ES-I3 (cell line): ENCODE data around the gene UQCR11.

Experiments
- H3K36me3 ChIP-seq: 2 replicates; pipeline ENCODE4 v1.6.1; 2013; ENCODE audit warnings: mild to moderate bottlenecking, low read length, control low read depth, moderate library complexity; ENCODE audit not compliant: insufficient read depth
- H3K4me1 ChIP-seq: 2 replicates; pipeline ENCODE4 v1.6.1; 2013; ENCODE audit warnings: mild to moderate bottlenecking, control low read depth, low read length; ENCODE audit not compliant: insufficient read depth
- H3K9ac ChIP-seq: 2 replicates; pipeline ENCODE4 v1.6.1; 2013; ENCODE audit warnings: low read depth, mild to moderate bottlenecking, low read length, moderate library complexity
- H3K9me3 ChIP-seq: 2 replicates; pipeline ENCODE4 v1.6.1; 2013; ENCODE audit warnings: mild to moderate bottlenecking, low read length, moderate library complexity; ENCODE audit not compliant: control insufficient read depth, insufficient read depth

The UQCR11 gene

GRCh38 chr19:1615156-1615765 is 10.0 kb upstream of the UQCR11 start:
- Histone ChIP-seq H3K4me1 (no peaks in the 10 kb centered on the region), H3K9ac (no peak overlapping the region), H3K36me3 (peaks cover 34% of the 10 kb centered on the region), H3K9me3 (no peaks in the 10 kb centered on the region)

DNA sequence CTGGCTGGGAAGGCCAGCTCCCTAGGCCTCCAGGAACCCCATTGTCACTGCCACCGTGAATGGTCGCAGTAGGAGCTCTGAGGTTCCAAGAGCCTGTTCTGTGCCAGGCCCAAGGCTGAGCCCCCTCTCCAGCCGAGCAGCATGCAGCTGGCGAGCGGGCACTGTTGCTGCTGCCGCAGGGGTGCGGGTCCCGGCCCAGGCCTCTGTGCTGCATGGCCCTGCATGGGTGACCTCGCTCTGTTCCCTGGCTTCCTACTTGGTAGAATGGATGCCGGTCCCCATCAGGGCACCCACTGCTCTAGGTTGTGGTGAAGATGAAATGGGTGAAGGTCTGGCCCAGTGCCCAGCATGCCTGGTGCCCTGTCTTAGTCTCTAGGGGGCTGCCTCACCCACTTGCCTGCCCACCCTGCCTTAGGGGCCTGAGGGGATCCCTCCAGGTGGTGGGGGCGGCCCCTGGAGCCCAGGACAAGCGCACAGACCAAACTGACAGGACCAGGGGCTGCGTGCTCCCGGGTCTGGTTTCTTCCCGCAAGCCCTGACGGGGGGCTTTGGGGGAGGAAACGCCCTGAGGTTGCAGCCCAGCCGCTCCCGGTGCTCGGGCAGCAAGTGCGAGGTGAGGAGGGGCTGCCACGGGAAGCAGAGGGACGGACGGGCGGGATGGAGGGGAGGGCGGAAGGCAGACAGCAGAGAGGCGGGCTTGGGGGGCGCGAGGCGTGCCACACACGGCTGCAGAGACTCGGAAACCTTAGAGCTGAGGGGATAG is 8.7 kb upstream of the UQCR11 start:
- Histone ChIP-seq H3K4me1 (no peaks in the 10 kb centered on the region), H3K9me3 (no peaks in the 10 kb centered on the region), H3K9ac (no peak overlapping the region), H3K36me3 (peaks cover 30% of the 10 kb centered on the region)

DNA sequence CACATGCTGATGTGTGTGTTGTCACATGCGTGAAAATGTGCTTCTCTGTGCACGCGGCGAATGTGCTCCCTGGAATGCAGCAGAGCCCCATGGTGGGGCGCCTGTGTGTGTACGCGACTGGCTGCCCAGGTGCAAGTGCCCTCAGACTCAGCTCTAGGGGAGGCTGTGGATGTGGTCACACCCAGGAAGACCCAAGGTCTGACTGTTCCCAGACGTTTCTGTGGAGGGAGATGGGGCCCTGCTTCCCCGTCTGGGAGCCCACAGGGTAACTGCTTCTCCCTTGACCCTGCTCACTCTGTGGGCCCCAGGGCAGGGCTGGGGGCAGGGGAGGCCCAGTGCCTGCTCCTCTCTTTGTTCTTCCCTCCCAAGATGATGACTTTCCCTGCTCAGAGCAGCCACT is 7.9 kb upstream of the UQCR11 start:
- peaks cover 28% of the 10 kb centered on the region for H3K36me3 ChIP-seq
- no peaks in the 10 kb centered on the region for H3K9me3 ChIP-seq
- H3K9ac ChIP-seq: no peak overlapping the region
- H3K4me1 ChIP-seq: no peaks in the 10 kb centered on the region

- Histone ChIP-seq H3K36me3 (peaks cover 21% of the 10 kb centered on the region), H3K4me1 (no peaks in the 10 kb centered on the region), H3K9me3 (no peaks in the 10 kb centered on the region), H3K9ac (no peak overlapping the region)
Observed at GRCh38 chr19:1612114-1613086, 7.1 kb upstream of the UQCR11 start.

DNA sequence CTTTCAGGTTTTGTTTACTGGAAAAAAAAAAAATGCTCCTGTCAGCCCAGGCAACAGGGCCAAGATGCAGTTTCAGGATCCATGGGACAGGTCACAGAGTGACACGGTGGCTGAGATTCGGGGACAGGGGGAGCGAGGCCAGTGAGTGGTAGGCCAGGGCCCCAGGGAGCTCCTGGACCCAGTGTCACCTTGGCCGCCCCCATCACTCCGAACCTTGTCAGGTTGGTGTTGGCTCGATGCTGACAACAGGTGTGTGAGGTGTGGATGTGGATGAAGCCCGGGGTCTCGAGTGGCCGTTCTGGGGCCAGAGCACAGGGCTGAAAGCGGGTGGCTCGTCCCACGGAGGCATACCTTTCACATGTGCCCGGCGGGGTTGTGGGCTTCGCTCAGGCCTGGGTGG is 6.1 kb upstream of the UQCR11 start:
- H3K9me3 ChIP-seq: no peaks in the 10 kb centered on the region
- H3K9ac ChIP-seq: no peak overlapping the region
- no peaks in the 10 kb centered on the region; the same call in 1 of the 2 replicates for H3K4me1 ChIP-seq
- H3K36me3 ChIP-seq: peaks cover 21% of the 10 kb centered on the region

DNA sequence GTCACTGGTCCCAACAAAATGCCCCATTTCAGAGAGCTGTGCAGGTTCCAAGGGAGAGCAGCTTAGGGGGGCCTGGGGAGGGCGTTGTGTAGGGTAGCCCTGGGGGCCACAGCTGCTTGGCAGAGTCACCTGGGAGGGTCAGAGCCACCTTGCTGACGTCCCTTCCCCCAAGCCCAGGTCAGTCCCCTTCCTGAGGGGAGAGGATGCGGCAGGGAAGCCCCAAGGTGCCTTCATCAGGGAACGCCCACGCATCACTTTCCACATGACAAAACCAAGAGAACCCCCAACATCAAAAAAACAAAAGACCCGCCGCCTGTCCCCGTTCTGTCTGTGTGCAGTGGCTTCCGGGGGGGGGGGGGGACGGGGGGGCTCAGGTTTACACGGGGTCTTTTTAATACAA is 5.3 kb upstream of the UQCR11 start:
- H3K36me3 ChIP-seq: peaks cover 16% of the 10 kb centered on the region; the same call in 1 of the 2 replicates
- H3K4me1 ChIP-seq: no peaks in the 10 kb centered on the region; the same call in 1 of the 2 replicates
- no peaks in the 10 kb centered on the region for H3K9me3 ChIP-seq
- H3K9ac ChIP-seq: no peak overlapping the region

GRCh38 chr19:1609680-1610474 is 4.6 kb upstream of the UQCR11 start:
- Histone ChIP-seq H3K9ac (no peak overlapping the region), H3K36me3 (peaks cover 15% of the 10 kb centered on the region; the same call in 1 of the 2 replicates), H3K4me1 (no peaks in the 10 kb centered on the region; the same call in 1 of the 2 replicates), H3K9me3 (no peaks in the 10 kb centered on the region)

DNA sequence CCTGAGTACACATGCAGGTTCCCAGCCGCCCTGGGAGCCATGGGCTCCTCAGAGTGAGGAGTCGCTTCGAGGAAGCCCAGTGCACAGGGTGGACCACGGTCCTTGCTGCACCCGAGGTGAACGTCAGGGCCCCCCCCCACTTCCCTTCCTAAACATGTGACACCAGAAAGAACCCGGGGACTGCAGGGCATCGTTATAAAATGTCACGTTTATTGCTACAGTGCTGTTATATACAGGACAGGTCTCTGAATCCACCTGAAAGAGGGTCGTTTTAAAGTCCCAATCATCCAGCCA is 3.8 kb upstream of the UQCR11 start:
- Histone ChIP-seq H3K4me1 (no peaks in the 10 kb centered on the region; the same call in 1 of the 2 replicates), H3K36me3 (peaks cover 11% of the 10 kb centered on the region; the same call in 1 of the 2 replicates), H3K9ac (no peak overlapping the region), H3K9me3 (no peaks in the 10 kb centered on the region)

DNA sequence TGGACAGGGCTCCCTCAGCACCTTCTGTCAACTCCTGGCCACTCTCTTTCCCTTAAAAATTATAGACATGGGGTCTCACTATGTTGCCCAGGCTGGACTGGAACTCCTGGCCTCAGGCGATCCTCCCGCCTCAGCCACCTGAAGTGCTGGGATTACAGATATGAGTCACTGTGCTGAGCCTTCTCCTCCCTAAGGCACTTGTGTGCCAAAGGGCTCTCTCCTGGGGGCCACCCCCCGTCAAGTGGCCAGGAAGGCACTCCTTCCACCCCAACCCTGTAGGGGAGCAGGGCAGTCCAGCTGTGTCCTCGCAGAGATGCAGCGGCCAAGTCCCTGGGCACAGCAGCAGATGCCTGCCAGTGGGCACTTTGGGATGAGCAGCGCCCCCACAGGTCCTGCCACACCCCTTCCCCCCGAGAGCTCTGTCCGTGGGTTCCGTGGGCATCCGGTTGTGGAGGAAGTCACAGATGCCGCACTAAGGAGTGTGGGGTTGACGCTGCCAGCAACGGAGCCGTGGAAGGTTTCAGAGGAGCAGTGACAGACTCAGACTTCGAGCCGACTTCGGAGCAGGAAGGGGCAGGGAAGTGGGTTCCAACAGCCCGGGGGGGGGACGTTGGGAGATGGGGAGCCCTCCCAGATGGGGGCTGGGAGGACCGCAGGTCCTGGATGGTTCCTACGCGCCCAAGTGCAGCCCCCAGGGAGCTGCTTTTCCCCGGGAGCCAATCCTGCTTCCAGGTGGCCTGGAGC is 3.3 kb upstream of the UQCR11 start:
- Histone ChIP-seq H3K9ac (no peak overlapping the region), H3K4me1 (no peaks in the 10 kb centered on the region; the same call in 1 of the 2 replicates), H3K36me3 (peaks cover 11% of the 10 kb centered on the region; the same call in 1 of the 2 replicates), H3K9me3 (no peaks in the 10 kb centered on the region)

GRCh38 chr19:1606138-1606651 is 933 bp upstream of the UQCR11 start:
- peaks cover 2% of the 10 kb centered on the region for H3K36me3 ChIP-seq
- H3K9ac ChIP-seq: peak overlapping the region; percentile 88
- H3K4me1 ChIP-seq: no peaks in the 10 kb centered on the region; the same call in 1 of the 2 replicates
- no peaks in the 10 kb centered on the region for H3K9me3 ChIP-seq

DNA sequence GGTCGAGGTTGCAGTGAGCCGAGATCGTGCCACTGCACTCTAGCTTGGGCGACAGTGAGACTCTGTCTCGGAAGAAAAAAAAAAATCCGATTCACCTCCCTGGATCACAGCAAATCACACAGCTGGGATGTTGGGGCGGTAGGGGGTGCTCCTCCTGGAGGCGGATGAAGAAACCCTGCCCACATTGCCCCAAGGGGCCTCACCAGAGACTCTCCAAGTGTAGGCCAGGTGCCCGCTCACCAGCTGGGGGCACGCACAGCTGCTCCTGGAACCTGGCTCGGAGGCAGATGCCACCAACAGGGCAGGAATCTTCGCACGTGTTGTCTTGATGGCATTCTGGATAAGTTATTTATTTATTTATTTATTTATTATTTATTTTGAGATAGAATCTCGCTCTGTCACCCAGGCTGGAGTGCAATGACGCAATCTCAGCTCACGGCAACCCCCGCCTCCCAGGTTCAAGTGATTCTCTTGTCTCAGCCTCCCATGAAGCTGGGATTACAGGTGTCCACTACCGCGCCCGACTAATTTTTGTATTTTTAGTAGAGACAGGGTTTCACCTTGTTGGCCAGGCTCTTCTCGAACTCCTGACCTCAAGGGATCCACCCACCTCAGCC is 3.1 kb downstream of the UQCR11 start:
- H3K9ac ChIP-seq: no peak overlapping the region
- peaks cover 8% of the 10 kb centered on the region for H3K36me3 ChIP-seq
- H3K9me3 ChIP-seq: no peaks in the 10 kb centered on the region
- H3K4me1 ChIP-seq: no peaks in the 10 kb centered on the region; the same call in 1 of the 2 replicates

DNA sequence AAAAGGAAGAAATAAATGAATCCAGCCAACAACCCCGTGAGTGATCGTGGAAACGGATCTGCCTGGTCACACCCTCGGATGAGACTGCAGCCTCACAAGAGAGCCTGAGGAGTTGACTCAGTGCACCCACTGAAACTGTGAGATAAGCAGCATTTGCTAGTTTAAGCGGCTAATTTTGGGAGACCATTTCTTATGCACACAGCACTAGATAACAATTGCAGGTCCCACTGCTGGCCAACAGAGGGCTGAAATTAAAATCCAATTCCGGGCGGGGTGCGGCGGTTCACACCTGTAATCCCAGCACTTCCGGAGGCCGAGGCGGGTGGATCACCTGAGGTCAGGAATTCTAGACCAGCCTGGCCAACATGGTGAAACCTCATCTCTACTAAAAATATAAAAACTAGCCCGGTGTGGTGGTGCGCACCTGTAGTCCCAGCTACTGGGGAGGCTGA is 3.6 kb downstream of the UQCR11 start:
- H3K9me3 ChIP-seq: no peaks in the 10 kb centered on the region
- no peak overlapping the region for H3K9ac ChIP-seq
- H3K36me3 ChIP-seq: peaks cover 10% of the 10 kb centered on the region
- no peaks in the 10 kb centered on the region; the same call in 1 of the 2 replicates for H3K4me1 ChIP-seq

DNA sequence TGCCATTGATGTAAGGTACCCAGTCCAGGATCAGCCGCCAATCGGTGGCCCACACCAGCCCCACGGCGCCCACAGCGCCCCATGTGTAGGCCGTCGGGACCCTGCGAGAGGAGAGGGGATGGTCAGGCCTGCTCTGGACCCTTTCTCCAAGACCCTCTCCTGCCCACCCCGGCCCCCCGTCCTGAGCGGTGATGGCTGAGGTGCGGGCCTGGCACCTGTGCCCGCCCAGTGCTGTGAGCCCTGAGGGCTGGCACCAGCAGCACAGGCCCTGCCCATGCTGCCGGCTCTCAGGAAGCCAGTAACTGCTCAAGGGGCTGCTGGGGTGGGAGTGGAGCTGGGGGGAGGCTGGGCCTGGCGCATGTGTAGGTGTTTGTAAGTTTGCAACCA is 5.8 kb downstream of the UQCR11 start:
- Histone ChIP-seq H3K4me1 (no peaks in the 10 kb centered on the region), H3K9ac (no peak overlapping the region), H3K36me3 (peaks cover 10% of the 10 kb centered on the region), H3K9me3 (no peaks in the 10 kb centered on the region)
